SK-N-SH (cell line): ENCODE data around the gene RANBP9.

ENCODE experiments used
- CTCF ChIP-seq: fragments of 200-600 bp; sonication (generic); IDR thresholded peaks from 2 replicates; pipeline ENCODE4 v1.6.1; 2017; ENCODE audit warnings: antibody characterized with exemption, mild to moderate bottlenecking, moderate library complexity
- EP300 ChIP-seq, 2 experiments: IDR thresholded peaks; 2 replicates each; pipeline versions ENCODE4 v1.4.0 to v1.6.1; 2012; ENCODE audit warnings: borderline replicate concordance in 1 of 2, low read depth in 1 of 2, low read length in 1 of 2
- EZH2phosphoT487 ChIP-seq: fragments of 200-600 bp; sonication (generic); IDR thresholded peaks from 2 replicates; pipeline ENCODE4 v1.6.1; 2017; ENCODE audit warnings: low read depth, mixed run types, mild to moderate bottlenecking, antibody characterized with exemption, moderate library complexity, borderline replicate concordance
- MAX ChIP-seq: IDR thresholded peaks from 2 replicates; pipeline ENCODE4 v1.4.0; 2012; ENCODE audit warnings: low read depth
- MXI1 ChIP-seq: IDR thresholded peaks from 2 replicates; pipeline ENCODE4 v1.6.1; 2012; ENCODE audit warnings: mild to moderate bottlenecking, low read depth, low read length, improper control_type of control experiment
- NFIC ChIP-seq: IDR thresholded peaks from 2 replicates; pipeline ENCODE4 v1.4.0; 2012; ENCODE audit warnings: borderline replicate concordance
- NRF1 ChIP-seq: IDR thresholded peaks from 2 replicates; pipeline ENCODE4 v1.6.1; 2012; ENCODE audit warnings: low read depth, mild to moderate bottlenecking, low read length
- POLR2AphosphoS5 ChIP-seq: IDR thresholded peaks from 2 replicates; pipeline ENCODE4 v1.6.1; 2012; ENCODE audit warnings: low read depth, low read length
- RAD21 ChIP-seq: IDR thresholded peaks from 2 replicates; pipeline ENCODE4 v1.6.1; 2012; ENCODE audit warnings: mild to moderate bottlenecking, low read length
- REST ChIP-seq: IDR thresholded peaks from 2 replicates; pipeline ENCODE4 v1.6.1; 2012; ENCODE audit warnings: mild to moderate bottlenecking, low read depth, low read length, moderate library complexity
- TAF1 ChIP-seq: IDR thresholded peaks from 2 replicates; pipeline ENCODE4 v1.6.1; 2012; ENCODE audit warnings: low read depth, mild to moderate bottlenecking, low read length, moderate library complexity, borderline replicate concordance
- TEAD4 ChIP-seq: IDR thresholded peaks from 2 replicates; pipeline ENCODE4 v1.4.0; 2012; ENCODE audit warnings: mild to moderate bottlenecking, borderline replicate concordance; ENCODE audit not compliant: insufficient read depth
- TF ChIP-seq, protein P1 (sequence below): IDR thresholded peaks from 2 replicates; pipeline ENCODE4 v1.4.0; 2012; ENCODE audit warnings: low read depth, borderline replicate concordance

GRCh38 chr6:13687917-13688351 lies 23.7 kb downstream of the RANBP9 start:
- TF ChIP-seq NFIC, result no peak
- no peak for TF ChIP-seq CTCF
- no peak for TF ChIP-seq REST
- TF ChIP-seq POLR2AphosphoS5, result no peak
- TF ChIP-seq, protein P1, sequence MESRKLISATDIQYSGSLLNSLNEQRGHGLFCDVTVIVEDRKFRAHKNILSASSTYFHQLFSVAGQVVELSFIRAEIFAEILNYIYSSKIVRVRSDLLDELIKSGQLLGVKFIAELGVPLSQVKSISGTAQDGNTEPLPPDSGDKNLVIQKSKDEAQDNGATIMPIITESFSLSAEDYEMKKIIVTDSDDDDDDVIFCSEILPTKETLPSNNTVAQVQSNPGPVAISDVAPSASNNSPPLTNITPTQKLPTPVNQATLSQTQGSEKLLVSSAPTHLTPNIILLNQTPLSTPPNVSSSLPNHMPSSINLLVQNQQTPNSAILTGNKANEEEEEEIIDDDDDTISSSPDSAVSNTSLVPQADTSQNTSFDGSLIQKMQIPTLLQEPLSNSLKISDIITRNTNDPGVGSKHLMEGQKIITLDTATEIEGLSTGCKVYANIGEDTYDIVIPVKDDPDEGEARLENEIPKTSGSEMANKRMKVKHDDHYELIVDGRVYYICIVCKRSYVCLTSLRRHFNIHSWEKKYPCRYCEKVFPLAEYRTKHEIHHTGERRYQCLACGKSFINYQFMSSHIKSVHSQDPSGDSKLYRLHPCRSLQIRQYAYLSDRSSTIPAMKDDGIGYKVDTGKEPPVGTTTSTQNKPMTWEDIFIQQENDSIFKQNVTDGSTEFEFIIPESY, result no peak
- TF ChIP-seq TEAD4, result no peak
- no peak for TF ChIP-seq MXI1
- TF ChIP-seq TAF1, result no peak
- TF ChIP-seq EZH2phosphoT487, result no peak
- TF ChIP-seq EP300 (IDR thresholded peaks at IDR 0.05; ENCODE audit: borderline replicate concordance in 1 of 2, low read depth in 1 of 2, low read length in 1 of 2), result no peak
- TF ChIP-seq RAD21, result no peak
- no peak for TF ChIP-seq NRF1
- TF ChIP-seq MAX, result no peak
